GM12801 (cell line): ENCODE measurements around the gene KIAA2012.

ENCODE experiments used
- CTCF ChIP-seq: IDR thresholded peaks from one replicate; pipeline ENCODE4 v1.5.1; 2011; ENCODE audit warnings: control low read depth; ENCODE audit not compliant: insufficient read length; ENCODE audit errors: extremely low read depth

KIAA2012 gene

DNA sequence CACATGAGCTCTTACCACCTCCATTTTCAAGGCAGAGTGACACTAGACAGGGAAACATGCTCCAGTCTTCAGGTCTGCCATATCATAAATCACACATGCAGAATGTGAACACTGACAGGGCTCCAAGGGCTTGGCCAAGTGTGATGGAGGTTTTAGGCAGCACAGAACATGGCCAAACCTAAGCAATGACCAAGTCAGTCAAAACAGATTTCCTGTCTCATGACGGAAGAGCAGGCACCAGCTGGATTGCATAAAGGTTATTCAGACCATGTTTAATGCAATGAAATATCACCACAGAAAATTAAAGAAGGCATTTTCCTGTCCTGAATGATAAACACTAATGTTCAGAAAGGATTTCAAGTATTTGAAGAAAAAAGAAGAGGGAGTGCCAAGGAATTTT lies 92.9 kb downstream of the KIAA2012 start:
- no peak for TF ChIP-seq CTCF

DNA sequence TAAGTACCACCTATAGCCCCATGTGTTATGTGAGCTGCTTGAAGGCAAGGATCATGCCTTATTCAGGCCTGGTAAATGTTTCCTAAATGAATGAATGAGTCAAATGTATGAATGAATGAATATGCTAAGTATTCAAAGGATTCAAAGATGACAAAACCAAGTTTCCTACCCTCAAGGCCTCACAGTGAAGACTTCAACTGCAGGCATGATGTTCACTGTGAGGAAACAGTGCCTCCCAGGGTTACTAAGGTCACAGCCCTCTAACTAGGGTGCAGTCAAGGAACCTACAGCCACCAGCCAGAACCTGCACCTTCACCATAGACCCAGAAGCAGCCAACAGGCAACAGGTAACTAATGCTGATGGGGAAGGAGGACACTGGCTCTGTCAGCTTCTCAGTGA lies 96.1 kb downstream of the KIAA2012 start:
- TF ChIP-seq CTCF: no peak

DNA sequence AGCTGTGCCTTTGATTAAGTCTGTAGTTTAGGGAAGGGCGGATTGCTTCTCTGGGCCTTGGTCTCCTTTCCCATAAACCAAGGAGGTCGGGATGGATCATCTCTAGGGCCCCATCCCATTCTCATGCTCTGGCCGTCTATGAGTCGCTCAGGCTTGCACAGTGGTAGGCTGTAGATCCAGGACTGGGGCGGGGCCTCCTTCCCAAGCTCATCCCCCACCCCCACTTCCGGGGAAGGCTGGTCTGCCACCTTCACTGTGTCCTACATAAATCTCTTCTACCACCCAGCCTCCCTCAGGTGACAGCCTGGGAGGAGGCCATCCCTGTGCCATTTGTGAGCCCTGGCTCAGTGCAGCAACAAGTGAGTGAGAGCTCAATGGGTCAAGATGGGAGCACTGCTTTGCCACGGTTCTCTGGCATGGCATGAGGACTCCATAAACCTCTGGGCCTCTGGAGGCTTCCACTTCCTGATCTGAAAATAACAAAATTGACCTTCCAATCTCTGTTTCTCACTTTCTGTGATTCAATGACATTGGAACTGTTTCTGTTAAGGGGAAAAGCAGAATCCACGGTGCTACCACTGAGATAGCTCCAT lies 96.9 kb downstream of the KIAA2012 start:
- TF ChIP-seq CTCF: no peak

GRCh38 chr2:202171241-202171825 lies 98.3 kb downstream of the KIAA2012 start:
- TF ChIP-seq CTCF: no peak

DNA sequence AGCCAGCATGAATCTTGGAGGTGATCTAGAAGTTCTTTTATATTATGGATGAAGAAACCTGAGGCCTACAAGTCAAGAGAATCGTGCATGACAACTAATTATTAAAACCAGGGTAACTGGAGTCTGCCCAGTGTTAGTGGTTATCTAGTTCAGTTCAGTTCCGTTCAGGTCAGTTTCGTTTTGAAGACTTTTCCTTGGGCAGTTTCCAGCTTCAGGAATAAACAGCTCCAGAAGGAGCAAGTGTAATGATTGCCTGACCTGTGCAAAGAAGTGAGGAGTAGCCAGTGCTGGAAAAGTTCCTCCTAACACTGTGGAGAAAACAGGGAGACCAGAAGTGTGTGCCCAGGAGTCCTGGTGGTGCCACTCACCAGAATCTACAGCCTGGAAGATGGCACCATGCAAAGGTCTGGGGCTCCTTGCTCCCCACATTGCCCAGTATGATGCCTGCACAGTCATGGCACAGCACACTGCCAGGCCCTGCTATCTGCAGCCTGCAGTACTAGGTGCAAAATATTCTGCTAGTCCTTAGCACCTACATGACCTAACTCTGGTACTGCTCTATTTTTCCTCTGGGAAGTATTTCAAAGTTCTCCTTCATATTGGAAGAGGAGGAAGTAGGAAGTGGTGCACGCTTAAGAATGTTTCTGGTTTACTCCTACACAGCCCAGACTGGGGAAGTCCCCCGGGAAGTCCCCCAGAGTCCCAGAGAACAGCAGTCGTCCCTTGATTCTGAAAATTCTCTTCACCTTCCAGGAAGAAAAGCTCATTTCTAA lies 99.6 kb downstream of the KIAA2012 start:
- TF ChIP-seq CTCF: no peak

DNA sequence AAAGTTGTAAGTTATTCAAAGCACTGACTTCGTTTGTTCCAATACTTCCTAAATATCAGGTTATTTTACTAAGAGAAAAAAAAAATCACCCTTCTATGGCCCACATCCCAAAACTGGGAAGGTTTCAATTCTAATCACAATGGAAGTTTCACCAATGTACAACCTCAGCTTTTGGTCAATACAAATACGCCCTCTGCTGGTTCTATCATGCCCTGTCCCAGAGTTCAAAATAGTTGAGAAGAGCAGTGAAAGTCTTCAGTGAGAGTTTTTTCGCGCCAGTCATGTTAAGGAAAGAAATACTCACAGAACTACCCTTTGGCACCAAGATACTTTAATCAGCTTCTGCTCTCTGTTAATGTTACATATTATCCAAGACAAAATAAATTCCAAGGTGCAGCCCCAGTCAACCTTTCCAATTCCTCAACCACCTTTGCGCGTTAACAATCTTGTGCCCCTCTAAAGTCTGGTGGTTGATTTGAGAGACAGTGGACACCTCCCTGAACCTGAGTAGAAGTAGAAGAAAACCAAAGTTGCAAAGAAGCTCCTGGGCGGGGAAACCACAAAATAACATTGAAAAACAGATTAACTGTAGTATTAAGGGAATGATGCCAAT lies 105.4 kb downstream of the KIAA2012 start:
- TF ChIP-seq CTCF: no peak

DNA sequence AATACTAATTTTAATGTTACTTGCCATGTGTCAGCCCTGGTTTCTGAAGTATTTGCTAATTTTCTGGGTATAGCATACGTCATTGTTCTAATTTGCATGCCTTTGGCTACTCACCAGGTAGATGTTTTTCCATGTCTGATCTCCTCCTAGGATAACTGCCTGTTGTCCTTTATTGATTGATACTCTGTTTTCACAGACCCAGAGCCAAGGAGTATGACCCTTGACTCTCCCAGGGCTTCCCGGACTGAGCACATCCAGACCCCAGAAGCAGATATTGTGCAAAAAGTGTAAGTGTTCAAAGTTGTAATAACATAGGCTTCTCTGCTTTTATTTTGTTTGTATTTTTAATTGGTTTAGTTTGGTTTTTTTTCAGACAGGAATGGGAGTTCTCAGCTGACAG lies 111.5 kb downstream of the KIAA2012 start:
- TF ChIP-seq CTCF: no peak
